ENCODE results near the gene NELFB.

The NELFB gene

DNA sequence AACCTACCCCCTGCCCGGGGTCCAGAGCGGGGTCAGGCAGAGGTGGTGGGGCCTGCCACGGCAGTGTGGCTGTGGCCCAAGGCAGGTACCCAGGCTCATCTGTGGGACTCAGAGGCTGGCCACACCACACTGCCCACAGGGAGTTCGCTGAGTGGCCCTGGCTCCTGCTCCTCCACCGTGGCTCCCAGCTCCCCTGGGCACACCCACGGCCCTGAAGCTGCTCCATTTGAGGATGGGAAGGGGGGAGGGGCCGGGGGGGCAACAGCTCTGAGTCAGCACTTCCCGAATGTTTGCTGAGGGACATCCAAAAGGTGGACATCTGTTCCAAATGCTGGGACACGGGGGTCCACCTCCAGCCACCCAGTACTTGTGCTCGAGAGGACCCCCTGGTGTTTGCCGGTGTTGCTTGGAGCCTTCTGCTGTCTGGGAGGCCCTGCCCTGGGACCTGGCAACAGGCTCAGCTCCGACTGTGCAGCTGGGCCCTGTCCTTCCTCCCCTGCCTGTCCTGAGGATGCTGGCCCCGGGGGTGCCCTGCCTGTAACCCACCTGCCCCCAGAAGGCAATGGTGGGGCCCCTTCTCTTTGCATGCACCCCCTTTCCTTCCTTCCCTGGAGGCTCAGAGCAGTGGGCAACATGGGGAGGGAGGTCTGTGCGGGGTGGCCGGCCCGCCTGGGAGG lies 49.4 kb downstream of the NELFB start:
- no peak for DNase-seq (ENCODE audit: low read depth, low spot score)
- ChIA-PET CTCF (interaction anchor here (0.5 to 2.7 kb wide), 4 partner anchors 8 to 118 kb away, joined by 3 to 7 read pairs (median 4); partner anchors contain the start of genes EXD3 and NOXA1), POLR2A (no interaction called here)
- peak; percentile 23 for TF ChIP-seq CTCF (IDR thresholded peaks at IDR 0.05; ENCODE audit: insufficient read depth, low read length, missing control alignments)
- no peak overlapping the region for H3K4me3 ChIP-seq (ENCODE audit: low read depth, low read length)

GRCh38 chr9:137305060-137305797 lies 50.1 kb downstream of the NELFB start:
- DNase-seq (ENCODE audit: low read depth, low spot score): no peak
- ChIA-PET CTCF (interaction anchor here (0.5 kb wide), 1 partner anchor 20 kb away, joined by 3 read pairs; no protein-coding TSS in a partner anchor), POLR2A (no interaction called here)
- H3K4me3 ChIP-seq (ENCODE audit: low read depth, low read length): no peak overlapping the region
- peak; percentile 7 for TF ChIP-seq CTCF (IDR thresholded peaks at IDR 0.05; ENCODE audit: insufficient read depth, low read length, missing control alignments)

- H3K4me3 ChIP-seq (ENCODE audit: low read depth, low read length): no peak overlapping the region
- no peak for DNase-seq (ENCODE audit: low read depth, low spot score)
- no peak for TF ChIP-seq CTCF (IDR thresholded peaks at IDR 0.05; ENCODE audit: insufficient read depth, low read length, missing control alignments)
- POLR2A ChIA-PET: interaction anchor here (0.6 kb wide), 1 partner anchor 114 kb away, joined by 3 read pairs; no protein-coding TSS in a partner anchor
- CTCF ChIA-PET: interaction anchor here (1.0 kb wide), 1 partner anchor 9 kb away, joined by 3 read pairs; no protein-coding TSS in a partner anchor
Measured at GRCh38 chr9:137305798-137306065, 50.6 kb downstream of the NELFB start.

- TF ChIP-seq CTCF (IDR thresholded peaks at IDR 0.05; ENCODE audit: insufficient read depth, low read length, missing control alignments): no peak
- CTCF ChIA-PET: interaction anchor here (1.0 to 1.7 kb wide), 2 partner anchors 9 to 12 kb away, joined by 3 read pairs; no protein-coding TSS in a partner anchor
Measured at GRCh38 chr9:137306066-137306849, 51.1 kb downstream of the NELFB start.

GRCh38 chr9:137306850-137307254 lies 51.7 kb downstream of the NELFB start:
- no peak overlapping the region for H3K4me3 ChIP-seq (ENCODE audit: low read depth, low read length)
- ChIA-PET CTCF (interaction anchor here (1.0 to 1.7 kb wide), 2 partner anchors 10 to 13 kb away, joined by 3 read pairs; no protein-coding TSS in a partner anchor), POLR2A (no interaction called here)
- no peak for TF ChIP-seq CTCF (IDR thresholded peaks at IDR 0.05; ENCODE audit: insufficient read depth, low read length, missing control alignments)
- DNase-seq (ENCODE audit: low read depth, low spot score): no peak

More at GRCh38 chr9:137306066-137306849, 51.1 kb downstream of the NELFB start:
- POLR2A ChIA-PET: interaction anchor here (0.6 kb wide), 1 partner anchor 114 kb away, joined by 3 read pairs; no protein-coding TSS in a partner anchor
- DNase-seq (ENCODE audit: low read depth, low spot score): no peak
- H3K4me3 ChIP-seq (ENCODE audit: low read depth, low read length): no peak overlapping the region

Measured in AG04449 (cell line).